OCI-LY7 (cell line): ENCODE data around the gene ZNF117. TPM values are rescaled to one million over a fixed set of nuclear protein-coding genes. Genes with fewer than 3 reads are reported as not detected.

Source experiments
- BruUV-seq: library from RNA; stranded (reverse); fragments of 400-500 nt; replicated peaks from 2 replicates; lab custom pipeline; 2021; lab: Mats Ljungman, UMichigan
- CTCF ChIA-PET: fragments of 300-600 bp; sonication (Branson Sonifier 250); formaldehyde crosslinking; loops from one replicate; lab custom pipeline; 2022; ENCODE audit warnings: antibody characterized with exemption; ENCODE audit not compliant: unreplicated experiment; lab: Charles Lee
- POLR2A ChIA-PET: fragments of 300-600 bp; sonication (Branson Sonifier 250); formaldehyde crosslinking; loops from one replicate; lab custom pipeline; 2022; ENCODE audit warnings: antibody characterized with exemption; lab: Charles Lee
- DNase-seq: peaks from one replicate; pipeline ENCODE4 v3.0.0-alpha.2; 2015; ENCODE audit warnings: low spot score
- H2AFZ ChIP-seq: fragments of 200-600 bp; sonication (generic), shearing (Covaris generic); 2 replicates; pipeline ENCODE4 v1.6.1; 2014; ENCODE audit warnings: mild to moderate bottlenecking, antibody characterized with exemption, low read length, moderate library complexity
- H3K27ac ChIP-seq: fragments of 200-600 bp; sonication (generic); 2 replicates; pipeline ENCODE4 v1.5.1; 2014; ENCODE audit warnings: mixed run types, low read depth, mild to moderate bottlenecking, moderate library complexity, low read length, inconsistent platforms; ENCODE audit not compliant: poor library complexity, severe bottlenecking
- H3K36me3 ChIP-seq: fragments of 200-600 bp; sonication (generic); 2 replicates; pipeline ENCODE4 v1.6.1; 2014; ENCODE audit warnings: mild to moderate bottlenecking, antibody characterized with exemption, low read length, moderate library complexity, mixed read lengths; ENCODE audit not compliant: insufficient read depth
- H3K4me1 ChIP-seq: fragments of 200-600 bp; sonication (generic); 2 replicates; pipeline ENCODE4 v1.5.1; 2014; ENCODE audit warnings: mild to moderate bottlenecking, low read length; ENCODE audit not compliant: insufficient read depth, poor library complexity, severe bottlenecking
- H3K4me2 ChIP-seq: fragments of 200-600 bp; sonication (generic); 2 replicates; pipeline ENCODE4 v1.6.1; 2014; ENCODE audit warnings: mild to moderate bottlenecking, low read length
- H3K4me3 ChIP-seq: fragments of 200-600 bp; sonication (generic); 2 replicates; pipeline ENCODE4 v1.5.1; 2014; ENCODE audit warnings: mild to moderate bottlenecking, low read depth, low read length; ENCODE audit not compliant: poor library complexity, severe bottlenecking
- H3K79me2 ChIP-seq: fragments of 200-600 bp; sonication (generic); 2 replicates; pipeline ENCODE4 v1.6.1; 2016; ENCODE audit warnings: low read depth, mild to moderate bottlenecking, low read length, moderate library complexity, mixed read lengths; ENCODE audit not compliant: insufficient read depth
- H3K9me2 ChIP-seq: fragments of 200-600 bp; sonication (generic); 2 replicates; pipeline ENCODE4 v1.6.1; 2016; ENCODE audit warnings: mild to moderate bottlenecking, low read length, mixed read lengths; ENCODE audit not compliant: insufficient read depth
- H3K9me3 ChIP-seq: fragments of 200-600 bp; sonication (generic); 2 replicates; pipeline ENCODE4 v1.6.1; 2014; ENCODE audit warnings: mild to moderate bottlenecking, mixed run types, low read length, mixed read lengths
- H4K20me1 ChIP-seq: fragments of 200-600 bp; sonication (generic); 2 replicates; pipeline ENCODE4 v1.6.1; 2014; ENCODE audit warnings: mild to moderate bottlenecking, antibody characterized with exemption, low read length, moderate library complexity, mixed read lengths; ENCODE audit not compliant: insufficient read depth
- EZH2phosphoT487 ChIP-seq: fragments of 200-600 bp; sonication (generic); IDR thresholded peaks from 2 replicates; pipeline ENCODE4 v1.6.1; 2018; ENCODE audit warnings: low read depth, borderline replicate concordance, mild to moderate bottlenecking, mixed run types, antibody characterized with exemption, low read length, moderate library complexity, mixed read lengths
- intact Hi-C: fragments of 100-400 bp; cut with micrococcal nuclease; formaldehyde crosslinking; loops from one replicate; pipeline ENCODE4 v1.10.0; 2022; ENCODE audit not compliant: unreplicated experiment
- total RNA-seq, 2 experiments: library from RNA; depleted of rRNA in 1 of 2; stranded (reverse); fragments of >200 nt in 1 of 2; shearing (Covaris generic) in 1 of 2; gene quantifications; 2 replicates each; pipeline ENCODE4 v1.2.3, GENCODE V29; 2014 to 2022
- TF ChIP-seq, protein P1 (sequence below): fragments of 200-600 bp; sonication (generic); conservative IDR thresholded peaks from 2 replicates; pipeline ENCODE4 v1.5.1; 2014; ENCODE audit warnings: mild to moderate bottlenecking, antibody characterized with exemption, low read length, moderate library complexity, mixed read lengths

Gene ZNF117
- total RNA-seq, 2 experiments from 2014 or later, result 19.5 to 32.8 TPM

DNA sequence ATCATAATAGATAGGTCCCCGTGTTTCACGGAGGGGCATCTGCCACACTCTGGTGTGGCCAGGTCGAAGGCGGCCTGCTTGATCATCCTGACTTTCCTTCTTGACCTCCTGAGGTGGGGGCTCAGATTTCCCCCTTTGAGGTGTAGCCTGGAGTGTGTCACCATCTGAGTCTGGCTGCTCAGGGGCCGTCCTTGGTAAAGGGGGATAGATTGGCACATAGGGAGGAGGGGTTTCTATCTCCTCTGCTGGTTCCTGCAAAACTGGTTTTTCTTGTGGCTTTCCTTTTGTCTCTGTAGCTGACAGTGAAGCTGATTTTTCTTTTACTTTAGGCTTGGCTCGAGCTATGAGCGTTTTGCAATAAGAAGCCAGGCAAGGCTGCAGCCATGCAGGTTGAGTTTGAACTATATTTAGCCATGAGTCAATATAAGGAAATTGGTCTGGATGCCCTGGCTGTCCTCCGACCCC is 7.1 kb upstream of the ZNF117 start:
- no TSS peak for BruUV-seq
- ChIA-PET POLR2A (interaction anchor here (0.5 kb wide), 1 partner anchor 320 kb away, joined by 3 read pairs; no protein-coding TSS in a partner anchor), CTCF (no interaction called here)
- no peak overlapping the region for H3K4me2 ChIP-seq
- peaks cover 75% of the 10 kb centered on the region for H3K36me3 ChIP-seq
- H3K9me2 ChIP-seq, result no peaks in the 10 kb centered on the region
- no peak for DNase-seq
- H3K4me3 ChIP-seq, result no peak overlapping the region
- H3K27ac ChIP-seq, result no peak overlapping the region
- intact Hi-C loops, result loop anchor here (2.0 to 10.0 kb wide), 2 partner anchors 41 to 467 kb away; no protein-coding TSS in a partner anchor
- no peak overlapping the region for H2AFZ ChIP-seq
- H4K20me1 ChIP-seq, result no peaks in the 10 kb centered on the region
- TF ChIP-seq, protein P1, sequence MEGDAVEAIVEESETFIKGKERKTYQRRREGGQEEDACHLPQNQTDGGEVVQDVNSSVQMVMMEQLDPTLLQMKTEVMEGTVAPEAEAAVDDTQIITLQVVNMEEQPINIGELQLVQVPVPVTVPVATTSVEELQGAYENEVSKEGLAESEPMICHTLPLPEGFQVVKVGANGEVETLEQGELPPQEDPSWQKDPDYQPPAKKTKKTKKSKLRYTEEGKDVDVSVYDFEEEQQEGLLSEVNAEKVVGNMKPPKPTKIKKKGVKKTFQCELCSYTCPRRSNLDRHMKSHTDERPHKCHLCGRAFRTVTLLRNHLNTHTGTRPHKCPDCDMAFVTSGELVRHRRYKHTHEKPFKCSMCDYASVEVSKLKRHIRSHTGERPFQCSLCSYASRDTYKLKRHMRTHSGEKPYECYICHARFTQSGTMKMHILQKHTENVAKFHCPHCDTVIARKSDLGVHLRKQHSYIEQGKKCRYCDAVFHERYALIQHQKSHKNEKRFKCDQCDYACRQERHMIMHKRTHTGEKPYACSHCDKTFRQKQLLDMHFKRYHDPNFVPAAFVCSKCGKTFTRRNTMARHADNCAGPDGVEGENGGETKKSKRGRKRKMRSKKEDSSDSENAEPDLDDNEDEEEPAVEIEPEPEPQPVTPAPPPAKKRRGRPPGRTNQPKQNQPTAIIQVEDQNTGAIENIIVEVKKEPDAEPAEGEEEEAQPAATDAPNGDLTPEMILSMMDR, result no peak
- TF ChIP-seq EZH2phosphoT487, result no peak
- peaks cover 37% of the 10 kb centered on the region for H3K9me3 ChIP-seq
- H3K79me2 ChIP-seq, result peaks cover 26% of the 10 kb centered on the region
- peaks cover 30% of the 10 kb centered on the region for H3K4me1 ChIP-seq

DNA sequence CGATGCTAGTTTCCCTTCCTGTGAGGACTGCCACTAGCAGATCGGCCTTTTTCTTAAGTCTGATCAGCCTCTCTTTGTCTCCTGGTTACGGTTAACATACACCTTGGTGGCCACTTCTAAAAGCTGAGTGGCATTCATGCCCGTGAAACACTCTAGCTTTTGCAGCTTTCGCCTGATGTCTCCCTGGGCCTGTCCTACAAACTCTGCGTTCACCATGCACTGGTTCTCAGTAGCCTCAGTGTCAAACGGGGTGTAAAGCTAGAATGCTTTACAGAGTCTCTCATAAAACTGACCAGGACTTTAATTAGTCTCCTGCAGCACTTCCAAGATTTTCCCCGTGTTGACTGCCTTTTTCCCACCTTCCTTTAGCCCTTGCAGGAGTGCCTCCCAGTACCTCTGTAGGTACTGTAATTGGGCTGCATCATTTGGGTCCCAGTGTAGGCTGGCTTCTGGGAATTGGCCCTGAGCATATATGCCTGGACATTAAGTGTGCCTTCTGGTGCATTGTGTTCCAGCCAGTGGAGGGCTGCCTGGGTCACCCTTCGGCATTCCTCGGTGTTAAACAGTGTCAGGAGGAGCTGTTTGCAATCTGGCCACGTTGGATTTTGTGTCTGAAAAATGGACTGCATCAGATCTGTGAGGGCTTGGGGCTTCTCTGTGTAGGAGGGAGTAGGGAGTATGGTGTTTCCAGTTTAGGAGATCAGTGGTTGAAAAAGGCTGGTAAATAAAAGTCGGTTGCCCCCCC is 6.5 kb upstream of the ZNF117 start:
- Histone ChIP-seq H3K36me3 (peaks cover 75% of the 10 kb centered on the region), H3K4me2 (no peak overlapping the region), H4K20me1 (no peaks in the 10 kb centered on the region), H3K79me2 (peaks cover 20% of the 10 kb centered on the region), H2AFZ (no peak overlapping the region), H3K4me3 (no peak overlapping the region), H3K27ac (no peak overlapping the region), H3K4me1 (peaks cover 30% of the 10 kb centered on the region), H3K9me2 (no peaks in the 10 kb centered on the region), H3K9me3 (peaks cover 34% of the 10 kb centered on the region)
- no peak for DNase-seq
- BruUV-seq, result no TSS peak
- ChIA-PET POLR2A (interaction anchor here (0.5 kb wide), 1 partner anchor 319 kb away, joined by 3 read pairs; no protein-coding TSS in a partner anchor), CTCF (no interaction called here)
- intact Hi-C loops, result loop anchor here (10.0 kb wide), 1 partner anchor 467 kb away; no protein-coding TSS in a partner anchor
- TF ChIP-seq, protein P1, result no peak
- no peak for TF ChIP-seq EZH2phosphoT487

DNA sequence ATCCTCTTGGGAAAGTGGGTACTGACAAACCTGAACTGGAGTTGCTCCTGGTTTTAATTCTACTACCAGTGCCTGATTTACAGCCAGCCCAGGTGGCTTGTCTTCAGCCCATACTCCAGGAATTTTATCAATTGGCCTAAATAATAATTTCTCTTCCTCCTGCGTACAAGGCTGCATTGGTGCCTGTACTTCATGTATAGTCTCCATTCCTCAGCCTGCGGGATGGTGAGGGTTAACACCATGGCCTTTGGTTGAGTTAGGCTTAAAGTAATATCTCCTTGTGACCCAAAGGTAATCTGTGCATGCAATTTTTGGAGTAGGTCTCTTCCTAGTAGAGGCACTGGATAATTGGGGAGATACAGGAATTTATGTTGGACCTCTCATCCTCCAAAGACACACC is 5.5 kb upstream of the ZNF117 start:
- peaks cover 24% of the 10 kb centered on the region; the same call in 1 of the 2 replicates for H3K9me3 ChIP-seq
- no peaks in the 10 kb centered on the region for H4K20me1 ChIP-seq
- no peak for DNase-seq
- no peaks in the 10 kb centered on the region for H3K9me2 ChIP-seq
- H3K4me1 ChIP-seq, result peaks cover 29% of the 10 kb centered on the region
- ChIA-PET POLR2A (no interaction called here), CTCF (no interaction called here)
- intact Hi-C loops, result loop anchor here (10.0 kb wide), 1 partner anchor 468 kb away; no protein-coding TSS in a partner anchor
- H3K4me3 ChIP-seq, result no peak overlapping the region
- H2AFZ ChIP-seq, result no peak overlapping the region
- no peak for TF ChIP-seq EZH2phosphoT487
- TF ChIP-seq, protein P1, result no peak
- peaks cover 10% of the 10 kb centered on the region for H3K79me2 ChIP-seq
- no peak overlapping the region for H3K4me2 ChIP-seq
- peaks cover 75% of the 10 kb centered on the region for H3K36me3 ChIP-seq
- no TSS peak for BruUV-seq
- no peak overlapping the region for H3K27ac ChIP-seq
